AG09309 (cell line): ENCODE data around the gene CYP46A1.

Source experiments
- DNase-seq: peaks from one replicate; pipeline ENCODE4 v3.0.0-alpha.2; 2010; ENCODE audit warnings: low read depth
- H3K4me3 ChIP-seq: 2 replicates; pipeline ENCODE4 v1.5.1; 2011; ENCODE audit warnings: mild to moderate bottlenecking, low read depth, low read length, moderate library complexity; ENCODE audit not compliant: control insufficient read depth
- TF ChIP-seq, protein P1 (sequence below): IDR thresholded peaks from 2 replicates; pipeline ENCODE4 v1.5.1; 2011; ENCODE audit warnings: mild to moderate bottlenecking, low read depth, low read length, inconsistent platforms; ENCODE audit not compliant: insufficient read depth, control insufficient read depth; ENCODE audit errors: missing control alignments

Gene CYP46A1

GRCh38 chr14:99702115-99702514, 18.0 kb downstream of the CYP46A1 start:
- no peak for DNase-seq
- no peak overlapping the region for H3K4me3 ChIP-seq
- TF ChIP-seq, protein P1, sequence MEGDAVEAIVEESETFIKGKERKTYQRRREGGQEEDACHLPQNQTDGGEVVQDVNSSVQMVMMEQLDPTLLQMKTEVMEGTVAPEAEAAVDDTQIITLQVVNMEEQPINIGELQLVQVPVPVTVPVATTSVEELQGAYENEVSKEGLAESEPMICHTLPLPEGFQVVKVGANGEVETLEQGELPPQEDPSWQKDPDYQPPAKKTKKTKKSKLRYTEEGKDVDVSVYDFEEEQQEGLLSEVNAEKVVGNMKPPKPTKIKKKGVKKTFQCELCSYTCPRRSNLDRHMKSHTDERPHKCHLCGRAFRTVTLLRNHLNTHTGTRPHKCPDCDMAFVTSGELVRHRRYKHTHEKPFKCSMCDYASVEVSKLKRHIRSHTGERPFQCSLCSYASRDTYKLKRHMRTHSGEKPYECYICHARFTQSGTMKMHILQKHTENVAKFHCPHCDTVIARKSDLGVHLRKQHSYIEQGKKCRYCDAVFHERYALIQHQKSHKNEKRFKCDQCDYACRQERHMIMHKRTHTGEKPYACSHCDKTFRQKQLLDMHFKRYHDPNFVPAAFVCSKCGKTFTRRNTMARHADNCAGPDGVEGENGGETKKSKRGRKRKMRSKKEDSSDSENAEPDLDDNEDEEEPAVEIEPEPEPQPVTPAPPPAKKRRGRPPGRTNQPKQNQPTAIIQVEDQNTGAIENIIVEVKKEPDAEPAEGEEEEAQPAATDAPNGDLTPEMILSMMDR = no peak

- H3K4me3 ChIP-seq = no peak overlapping the region
- no peak for DNase-seq
- TF ChIP-seq, protein P1 = no peak
Measured at GRCh38 chr14:99703381-99703780, 19.3 kb downstream of the CYP46A1 start.

GRCh38 chr14:99704037-99704436, 19.9 kb downstream of the CYP46A1 start:
- TF ChIP-seq, protein P1 = no peak
- no peak overlapping the region for H3K4me3 ChIP-seq

DNA sequence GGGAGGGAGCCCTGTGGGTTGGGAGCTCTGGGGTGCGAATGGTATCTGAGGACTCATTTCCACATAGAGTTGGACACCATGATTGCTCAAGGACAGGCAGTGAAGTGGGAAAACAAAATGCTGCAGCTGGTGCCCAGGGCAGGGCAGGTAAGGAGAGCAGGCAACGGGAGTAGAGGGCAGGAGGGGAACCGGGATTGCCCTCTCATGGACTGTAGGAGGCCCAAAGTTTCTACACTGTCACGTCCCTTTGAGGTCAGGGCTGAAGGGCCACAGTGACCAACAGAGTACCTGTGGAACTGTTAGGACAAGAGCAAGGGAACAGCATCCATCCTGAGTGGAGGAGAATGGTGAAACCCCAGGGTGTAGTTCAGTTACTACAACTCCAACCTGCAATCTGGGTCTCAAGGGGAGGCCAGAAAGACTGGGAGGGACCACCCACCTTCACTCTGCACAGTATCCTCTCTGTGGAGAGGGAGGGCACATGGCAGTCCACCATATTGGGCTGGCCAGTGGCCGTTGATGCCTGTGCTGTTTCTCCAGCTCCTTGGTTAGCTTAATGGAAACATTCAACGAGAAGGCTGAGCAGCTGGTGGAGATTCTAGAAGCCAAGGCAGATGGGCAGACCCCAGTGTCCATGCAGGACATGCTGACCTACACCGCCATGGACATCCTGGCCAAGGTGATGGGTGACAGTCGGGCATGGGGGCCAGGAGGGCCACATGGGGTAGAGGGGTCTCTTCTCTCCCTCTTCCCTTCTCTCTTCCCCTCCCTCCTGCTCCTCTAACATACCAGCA, 22.2 kb downstream of the CYP46A1 start:
- no peak for DNase-seq
- no peak overlapping the region for H3K4me3 ChIP-seq
- TF ChIP-seq, protein P1 = no peak

More at GRCh38 chr14:99704037-99704436, 19.9 kb downstream of the CYP46A1 start:
- DNase-seq = no peak

GRCh38 chr14:99707420-99707819, 23.3 kb downstream of the CYP46A1 start:
- no peak for DNase-seq
- TF ChIP-seq, protein P1 = no peak
- no peak overlapping the region for H3K4me3 ChIP-seq

- TF ChIP-seq, protein P1 = no peak
- DNase-seq = no peak
- no peak overlapping the region for H3K4me3 ChIP-seq
Measured at GRCh38 chr14:99707921-99708320, 23.8 kb downstream of the CYP46A1 start.
